Ecto neural progenitor cell (in vitro differentiated cells): ENCODE results near the gene EFCAB11.
A peak's percentile ranks its signal among the peaks of the same experiment; 100 is the strongest.

Experiments
- DNase-seq: peaks from one replicate; pipeline ENCODE4 v3.0.0-alpha.2; 2018; ENCODE audit warnings: low spot score

EFCAB11 gene

DNA sequence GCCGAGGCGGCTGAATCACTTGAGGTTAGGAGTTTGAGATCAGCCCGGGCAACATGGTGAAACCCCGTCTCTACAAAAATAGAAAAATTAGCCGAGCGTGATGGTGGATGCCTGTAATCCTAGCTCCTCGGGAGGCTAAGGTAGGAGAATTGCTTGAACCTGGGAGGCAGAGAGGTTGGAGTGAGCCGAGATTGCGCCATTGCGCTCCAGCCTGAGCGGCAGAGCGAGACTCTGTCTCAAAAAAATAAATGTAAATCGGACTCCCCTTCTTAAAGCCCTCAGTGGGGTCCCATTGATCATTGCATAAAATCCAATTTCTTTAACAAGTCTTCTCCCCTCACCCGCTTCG is 2.1 kb upstream of the EFCAB11 start:
- DNase-seq = no peak

GRCh38 chr14:89955745-89956660 is 1.5 kb upstream of the EFCAB11 start, which contains the start of gene TDP1:
Gene TDP1, plus strand, starts transcription at chr14:89955927. Its CDS starts 7,188 bp downstream, at chr14:89963115.
- DNase-seq = peak; percentile 98

DNA sequence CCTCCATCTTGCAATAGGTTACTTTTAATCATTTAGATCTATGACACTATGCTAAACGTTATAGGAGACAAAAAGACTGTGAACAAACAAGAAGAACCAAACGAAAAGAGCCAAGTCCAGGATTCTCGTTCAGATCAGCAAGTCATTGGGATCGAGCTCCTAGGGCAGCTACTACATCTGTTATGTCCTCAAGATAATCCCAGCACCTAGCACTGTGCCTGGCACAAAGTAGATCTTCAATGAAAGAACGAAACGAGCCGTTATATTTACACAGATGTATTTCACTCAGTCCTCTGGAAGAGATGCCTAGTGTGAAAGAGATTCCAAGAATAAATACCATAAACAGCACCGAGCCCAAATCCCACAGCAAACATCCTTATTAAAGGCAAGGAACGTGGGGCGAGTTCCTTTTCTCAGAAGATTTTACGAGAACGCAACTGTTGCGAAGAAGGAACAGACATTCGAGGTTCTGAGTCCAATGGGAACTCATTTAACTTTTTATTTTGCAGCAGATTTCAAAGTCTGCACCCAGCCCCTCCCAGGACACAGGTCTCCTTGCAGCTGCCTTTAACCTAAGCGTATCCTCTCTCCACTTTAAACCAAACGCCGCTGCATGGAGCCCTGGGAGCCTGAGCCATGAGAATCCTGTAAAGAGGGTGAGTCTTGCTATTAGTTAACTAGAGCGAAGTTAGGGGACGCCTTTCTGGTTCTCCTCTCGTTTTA is 653 bp upstream of the EFCAB11 start:
- DNase-seq = no peak

DNA sequence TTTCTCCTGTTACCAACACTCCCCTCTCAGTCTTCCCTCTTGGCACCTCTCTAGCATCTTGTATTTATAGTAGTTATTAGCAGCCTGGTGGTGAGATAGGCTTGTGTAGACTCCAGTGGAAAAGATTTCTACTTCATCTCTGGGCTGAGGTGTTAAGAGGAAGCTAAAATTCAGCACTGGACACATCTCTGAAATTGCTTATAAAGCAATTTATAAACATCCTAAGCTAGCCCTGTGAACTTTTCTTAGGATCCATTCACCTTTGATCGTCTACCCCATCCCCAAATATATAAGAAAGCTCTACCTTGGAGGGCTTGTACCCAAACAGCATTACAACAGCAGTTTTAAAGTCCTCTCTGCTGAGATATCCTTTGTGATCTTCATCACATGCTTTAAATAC is 928 bp downstream of the EFCAB11 start:
- no peak for DNase-seq

DNA sequence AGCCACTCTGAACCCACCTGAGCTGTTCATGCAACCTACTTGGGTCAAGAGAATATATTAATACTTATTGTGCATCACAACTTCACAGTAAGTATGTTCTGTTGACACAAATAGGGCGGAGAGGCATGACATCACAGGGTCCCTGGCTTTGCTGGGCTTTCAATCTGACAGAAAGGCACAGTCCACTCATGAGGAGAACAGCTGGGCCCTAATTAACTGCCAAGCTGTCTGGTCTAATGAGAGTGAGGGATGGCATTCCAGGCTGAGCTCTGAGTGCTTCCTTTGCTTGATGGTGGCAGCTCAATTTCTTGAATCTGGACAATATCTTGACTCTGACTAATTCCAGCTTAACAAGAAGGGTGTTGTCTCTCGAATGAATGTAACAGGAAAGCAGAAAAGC is 2.0 kb downstream of the EFCAB11 start:
- DNase-seq = no peak

GRCh38 chr14:89947344-89947743 is 7.2 kb downstream of the EFCAB11 start:
- no peak for DNase-seq

- DNase-seq = no peak
Observed at GRCh38 chr14:89941830-89942377, 12.6 kb downstream of the EFCAB11 start.

- no peak for DNase-seq
Observed at GRCh38 chr14:89936654-89937185, 17.8 kb downstream of the EFCAB11 start.

- DNase-seq = no peak
Observed at GRCh38 chr14:89933002-89933401, 21.5 kb downstream of the EFCAB11 start.

DNA sequence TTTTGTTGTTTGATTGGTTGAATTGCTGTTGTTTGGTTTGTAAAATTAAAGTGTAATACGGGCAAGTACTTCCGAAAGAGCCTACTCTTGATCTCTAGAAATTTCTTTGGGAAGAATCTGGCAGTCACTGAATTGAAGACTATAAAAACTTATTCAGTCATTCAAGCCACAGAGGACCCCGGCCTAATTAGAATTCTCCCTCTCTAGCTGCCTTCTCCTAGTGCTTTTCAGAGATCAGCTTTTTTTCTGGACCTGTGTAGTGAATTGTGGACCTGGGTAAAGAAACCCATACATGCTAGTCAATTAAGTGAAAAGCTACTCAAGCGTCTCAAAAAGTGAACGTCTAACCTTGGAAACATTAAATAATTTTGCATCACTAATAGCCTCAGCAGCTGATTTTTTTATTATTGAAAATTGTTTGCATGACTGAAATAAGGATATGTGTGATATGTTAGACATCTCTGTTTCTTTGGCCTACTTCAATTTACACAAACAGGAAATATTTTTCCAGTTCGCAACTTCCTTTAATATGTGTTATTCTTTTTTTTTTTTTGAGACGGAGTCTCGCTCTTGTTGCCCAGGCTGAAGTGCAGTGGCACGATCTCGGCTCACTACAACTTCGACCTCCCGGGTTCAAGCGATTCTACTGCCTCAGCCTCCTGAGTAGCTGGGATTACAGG is 27.2 kb downstream of the EFCAB11 start:
- no peak for DNase-seq

- no peak for DNase-seq
Observed at GRCh38 chr14:89926694-89927093, 27.8 kb downstream of the EFCAB11 start.

- DNase-seq = no peak
Observed at GRCh38 chr14:89924268-89924667, 30.3 kb downstream of the EFCAB11 start.

GRCh38 chr14:89922031-89922907 is 32.3 kb downstream of the EFCAB11 start:
- no peak for DNase-seq

DNA sequence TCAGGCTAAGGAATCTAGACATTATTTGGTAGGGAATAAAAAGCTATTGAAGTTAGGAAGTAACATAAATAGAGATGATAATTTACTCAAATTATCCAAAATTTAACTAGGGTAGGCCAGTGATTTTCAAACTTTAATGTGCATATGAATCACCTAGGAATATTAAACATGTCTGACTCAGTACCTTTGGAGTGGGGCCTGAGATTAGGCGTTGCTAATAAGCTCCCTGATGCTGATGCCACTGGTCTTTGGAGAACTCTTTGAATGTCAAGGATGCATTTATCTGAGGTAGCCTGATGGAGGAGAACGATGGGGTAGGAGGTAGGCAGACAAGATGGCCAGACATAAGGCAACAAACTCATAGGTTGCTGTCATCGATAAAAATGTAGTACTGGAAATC is 33.2 kb downstream of the EFCAB11 start:
- no peak for DNase-seq

DNA sequence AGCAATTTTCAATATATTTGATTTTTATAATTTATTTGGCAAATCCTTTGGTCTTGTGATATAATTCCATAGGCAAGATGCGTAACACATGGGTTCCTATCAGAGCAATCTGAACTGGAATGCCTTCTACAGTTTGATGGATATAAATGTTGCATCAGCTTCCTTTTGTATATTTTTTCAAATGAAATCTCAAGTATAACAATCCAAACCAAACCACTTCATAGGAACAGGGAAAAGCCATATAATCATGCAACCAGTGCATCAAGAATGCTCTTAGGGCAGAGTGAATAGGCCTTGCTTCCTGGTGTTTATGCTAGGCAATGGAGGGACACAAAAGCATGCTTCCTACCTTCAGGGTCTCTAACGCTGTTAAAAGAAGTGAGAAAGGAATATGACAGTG is 34.5 kb downstream of the EFCAB11 start:
- DNase-seq = no peak

GRCh38 chr14:89918721-89919120 is 35.8 kb downstream of the EFCAB11 start:
- no peak for DNase-seq

GRCh38 chr14:89915114-89915878 is 39.2 kb downstream of the EFCAB11 start:
- no peak for DNase-seq

GRCh38 chr14:89912667-89913211 is 41.8 kb downstream of the EFCAB11 start:
- no peak for DNase-seq

- no peak for DNase-seq
Observed at GRCh38 chr14:89912221-89912620, 42.3 kb downstream of the EFCAB11 start.
